NCI-H1048 (cell line): ENCODE results near the gene TRMO.

Source experiments
- DNase-seq: peaks from one replicate; lab custom pipeline; 2025; lab: John Stamatoyannopoulos, UW

Gene TRMO

DNA sequence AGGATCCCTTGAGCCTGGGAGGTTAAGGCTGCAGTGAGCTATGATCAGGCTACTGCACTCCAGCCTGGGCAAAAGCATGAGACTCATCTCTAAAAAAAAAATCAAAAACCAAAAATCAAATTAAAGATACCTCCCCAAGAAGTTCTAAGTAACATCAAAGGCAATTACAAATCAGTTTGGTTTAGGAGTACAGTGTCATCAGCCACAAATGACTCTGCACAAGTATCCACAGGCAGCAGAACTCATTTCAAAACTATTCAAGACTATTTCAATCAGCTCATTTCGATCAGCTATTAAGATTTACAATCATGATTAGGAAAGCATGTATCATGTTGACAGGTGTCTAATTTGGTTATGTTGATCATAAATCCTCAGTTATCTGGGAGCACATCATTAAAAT lies 19.1 kb downstream of the TRMO start:
- no peak for DNase-seq

DNA sequence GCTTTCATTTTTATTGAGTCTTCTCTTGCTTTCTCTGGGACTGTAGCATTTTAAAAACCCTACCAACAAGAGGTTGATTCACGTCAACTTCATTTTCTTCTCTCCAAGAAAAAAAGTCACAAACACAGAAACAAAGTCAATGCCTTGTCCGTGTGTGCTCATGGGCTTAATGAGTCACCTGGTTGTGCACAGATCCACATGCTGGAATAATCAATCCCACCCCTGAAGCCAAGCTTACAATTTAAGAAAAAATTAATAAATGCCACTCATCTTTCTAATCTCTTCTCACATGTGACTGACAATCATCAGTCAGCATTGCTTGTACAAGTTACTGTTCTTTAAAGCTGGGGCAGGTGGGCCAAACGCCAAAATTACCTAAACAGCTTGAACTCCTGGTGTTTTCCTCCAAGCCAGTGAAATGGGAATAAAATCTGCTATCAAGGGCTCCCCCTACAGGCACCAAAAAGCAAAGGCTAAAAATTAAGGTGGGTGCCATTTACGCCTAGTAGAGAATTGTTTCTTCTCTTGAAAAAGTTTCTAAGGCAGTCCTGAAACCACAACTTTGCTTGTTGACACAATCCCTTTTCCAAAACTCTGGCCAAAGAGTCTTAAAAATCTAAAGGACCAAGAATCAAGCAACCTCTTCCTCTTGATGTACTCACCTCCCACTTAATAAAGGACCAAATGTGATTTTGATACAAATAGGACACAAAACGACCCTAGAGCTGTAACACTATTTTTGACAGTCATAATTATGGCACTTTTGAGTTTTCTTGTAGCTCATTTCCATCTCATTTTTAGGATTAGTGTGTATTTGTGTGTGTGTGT lies 21.3 kb downstream of the TRMO start:
- no peak for DNase-seq

DNA sequence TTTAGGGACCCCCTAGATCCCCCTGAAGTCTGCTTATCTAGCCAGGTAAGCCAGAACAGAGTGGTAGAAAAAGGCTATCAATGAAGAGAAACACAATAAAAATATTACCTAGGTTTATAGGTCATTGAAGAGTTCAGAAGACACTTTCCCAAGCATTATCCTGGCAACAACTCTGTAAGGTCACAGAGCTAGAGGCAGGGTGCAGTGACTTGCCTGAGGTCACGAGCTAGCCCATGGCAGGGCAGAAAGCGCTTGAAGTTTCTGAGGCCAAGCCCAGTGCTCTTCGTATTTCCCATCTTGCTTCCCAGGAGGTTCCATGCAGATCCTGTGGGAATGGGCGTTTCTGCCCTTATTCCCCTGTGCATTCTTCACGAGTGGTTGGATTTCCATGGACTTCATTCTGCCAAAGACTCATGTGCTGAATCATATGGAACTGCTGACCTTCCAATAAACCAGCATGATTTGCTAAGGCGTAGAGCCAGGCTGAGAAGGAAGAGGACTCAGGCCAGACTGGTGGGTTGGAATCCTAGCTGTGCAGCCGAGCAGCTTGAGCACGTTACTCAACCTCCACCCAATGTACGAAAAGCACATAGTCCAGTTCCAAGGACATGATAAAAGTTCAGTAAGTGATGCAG lies 22.1 kb downstream of the TRMO start:
- DNase-seq: no peak

DNA sequence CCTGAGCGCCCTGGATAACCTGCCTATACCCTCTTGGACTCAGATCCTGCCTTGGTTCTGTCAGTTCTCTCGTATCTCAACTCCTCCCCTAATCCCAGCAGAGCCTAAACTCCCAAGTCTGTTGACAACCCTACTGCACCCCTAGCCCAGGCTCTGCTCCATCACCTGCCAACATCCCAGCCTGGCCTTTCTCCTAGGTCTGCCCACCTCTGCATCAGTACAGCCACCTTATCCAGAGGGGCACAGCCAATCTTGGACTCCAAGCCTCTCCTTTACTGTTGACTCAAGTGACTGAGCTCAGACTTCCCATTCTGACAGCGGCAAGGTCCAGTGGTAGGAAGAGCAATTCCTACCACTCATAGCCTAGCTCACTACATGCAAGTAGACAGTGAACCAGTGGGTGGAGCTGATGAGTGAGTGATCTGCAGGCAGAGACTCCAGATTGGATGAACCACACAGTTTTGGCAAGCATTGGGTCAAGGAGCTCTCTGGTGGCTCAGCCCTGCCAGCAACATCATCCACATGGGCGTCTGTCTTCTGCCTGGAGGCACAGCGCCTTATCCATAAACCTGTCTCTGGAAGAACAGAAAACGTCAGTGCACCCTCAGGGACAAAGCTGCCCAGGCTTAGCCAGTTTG lies 26.5 kb downstream of the TRMO start:
- no peak for DNase-seq

DNA sequence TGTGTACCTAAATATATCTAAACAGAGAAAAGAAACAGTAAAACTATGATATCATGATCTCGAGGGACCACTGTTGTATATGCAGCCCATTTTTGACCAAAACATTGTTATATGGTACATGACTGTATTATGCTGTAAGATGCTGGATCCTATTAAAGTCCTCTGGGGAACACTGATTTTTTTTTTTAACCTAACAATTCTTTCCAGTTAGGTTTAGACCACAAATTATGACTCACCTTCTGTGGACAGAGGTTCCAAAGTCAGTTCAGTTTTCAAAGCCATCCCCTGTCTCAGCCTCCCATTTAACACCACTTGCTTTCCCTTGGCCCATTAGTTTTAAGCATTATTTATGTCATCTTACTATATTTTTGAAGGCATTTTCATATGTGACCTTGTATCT lies 27.1 kb downstream of the TRMO start:
- no peak for DNase-seq

DNA sequence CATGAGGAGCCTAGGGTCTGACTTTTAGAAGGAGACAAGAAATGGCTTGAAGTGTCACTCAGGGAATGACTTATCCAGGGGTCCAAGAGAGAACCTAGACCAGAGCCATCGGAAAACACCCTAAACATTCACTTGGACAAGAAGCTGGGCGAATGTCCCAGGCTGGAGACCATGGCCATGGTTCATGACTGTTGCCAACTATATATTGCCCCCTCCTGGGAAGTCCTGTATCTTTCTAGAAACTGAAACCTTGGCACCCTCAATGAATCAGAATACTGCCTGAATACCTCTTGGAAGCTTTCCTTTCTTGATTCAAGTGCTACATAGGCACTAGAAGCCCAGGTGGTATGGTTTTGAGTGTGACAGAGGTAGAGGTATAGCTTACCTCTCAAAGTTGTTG lies 29.9 kb downstream of the TRMO start:
- no peak for DNase-seq

DNA sequence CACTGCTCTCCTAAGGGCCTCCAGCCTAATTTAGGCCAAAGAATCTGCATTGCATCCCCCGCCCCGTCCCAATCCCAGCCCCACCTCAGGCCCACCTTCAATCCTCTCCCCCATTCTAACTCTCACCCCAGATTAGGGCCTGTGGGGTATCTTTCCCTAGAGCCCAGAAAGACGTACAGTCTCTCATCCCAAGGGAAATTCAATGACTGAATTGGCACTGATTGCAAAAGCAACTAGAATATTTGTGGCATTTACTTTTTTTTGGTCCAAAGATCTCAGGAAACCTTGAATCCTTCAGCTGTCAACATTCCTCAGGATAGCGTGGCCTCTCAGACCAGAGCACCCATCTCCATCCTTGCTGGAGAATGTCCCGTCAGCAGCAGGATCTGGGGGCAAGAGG lies 30.6 kb downstream of the TRMO start:
- DNase-seq: no peak

DNA sequence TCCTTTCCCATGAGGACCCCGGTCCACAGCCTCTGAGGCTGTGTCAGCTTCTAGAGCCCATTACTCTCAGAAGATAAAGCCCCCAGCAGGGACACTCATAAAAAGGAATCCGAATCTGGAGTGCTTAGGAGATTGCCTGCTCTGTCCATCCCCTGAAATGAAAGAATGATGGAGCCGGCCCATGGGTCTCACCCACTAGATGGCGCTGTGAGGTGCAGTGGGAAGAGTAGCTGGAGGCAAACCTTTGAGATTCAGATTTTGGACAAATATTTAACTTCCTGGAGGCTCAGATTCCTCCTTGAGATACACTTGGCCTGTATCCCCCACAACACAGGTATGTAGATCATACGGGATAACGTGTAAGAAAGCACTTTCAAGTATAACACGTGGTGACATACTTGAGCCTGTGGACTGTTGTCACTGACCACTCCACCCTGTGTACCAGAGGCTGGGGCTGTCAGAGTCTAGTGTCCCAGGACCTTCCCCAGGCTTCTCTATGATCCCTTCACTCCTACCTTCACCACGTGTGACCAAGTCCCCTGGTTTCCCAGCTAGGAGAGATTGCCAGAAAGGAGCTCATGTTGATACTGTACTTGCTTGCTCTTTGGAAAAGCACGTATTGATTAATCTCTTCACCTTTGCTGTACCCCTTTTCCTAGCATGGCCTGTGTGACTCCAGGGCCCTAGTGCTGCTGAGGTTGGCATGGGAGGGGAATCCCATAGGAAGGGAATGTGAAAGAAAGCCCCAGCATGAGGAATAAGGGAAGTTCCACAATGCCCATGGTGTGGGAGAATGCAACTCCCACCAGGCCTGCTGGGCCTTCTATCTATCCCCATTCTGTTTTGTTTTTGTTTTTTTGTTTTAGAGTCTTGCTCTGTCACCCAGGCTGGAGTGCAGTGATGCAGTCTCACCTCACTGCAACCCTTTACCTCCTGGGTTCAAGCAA lies 32.1 kb downstream of the TRMO start:
- no peak for DNase-seq

DNA sequence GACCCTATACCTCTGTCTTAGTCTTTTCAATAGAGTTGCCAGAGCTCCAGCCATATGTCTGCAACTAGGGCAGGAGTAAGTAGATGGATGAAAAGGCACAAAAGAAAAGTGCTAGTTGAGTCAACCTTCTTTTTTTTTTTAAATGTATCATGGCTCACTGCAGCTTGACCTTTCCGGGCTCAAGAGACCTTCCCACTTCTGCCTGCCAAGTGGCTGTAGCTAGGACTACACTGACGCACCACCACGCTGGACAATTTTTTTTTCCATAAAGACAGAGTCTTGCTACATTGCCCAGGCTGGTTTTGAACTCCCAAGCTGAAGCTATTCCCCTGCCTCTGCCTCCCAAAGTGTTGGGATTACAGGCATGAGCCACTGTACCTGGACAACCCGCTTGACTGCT lies 42.0 kb downstream of the TRMO start:
- no peak for DNase-seq

DNA sequence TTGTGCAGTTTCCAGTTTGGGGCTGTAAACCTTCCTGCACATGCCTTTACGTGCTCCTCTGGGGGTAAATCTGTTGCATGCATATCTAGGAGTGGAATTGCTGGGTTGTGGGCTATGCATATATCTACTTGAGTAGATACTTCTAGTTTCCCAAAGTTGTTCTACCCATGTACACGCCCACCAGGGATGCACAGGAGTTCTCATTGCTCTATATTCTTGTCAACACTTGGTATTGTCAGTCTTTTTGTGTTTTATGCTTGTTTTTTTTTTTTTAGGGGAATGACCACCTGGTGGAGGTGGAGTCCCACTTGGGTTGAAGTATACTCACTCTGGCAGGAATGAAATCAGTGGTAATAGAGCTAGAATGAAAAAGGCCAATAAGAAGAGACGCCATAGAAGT lies 46.2 kb downstream of the TRMO start:
- DNase-seq: no peak

DNA sequence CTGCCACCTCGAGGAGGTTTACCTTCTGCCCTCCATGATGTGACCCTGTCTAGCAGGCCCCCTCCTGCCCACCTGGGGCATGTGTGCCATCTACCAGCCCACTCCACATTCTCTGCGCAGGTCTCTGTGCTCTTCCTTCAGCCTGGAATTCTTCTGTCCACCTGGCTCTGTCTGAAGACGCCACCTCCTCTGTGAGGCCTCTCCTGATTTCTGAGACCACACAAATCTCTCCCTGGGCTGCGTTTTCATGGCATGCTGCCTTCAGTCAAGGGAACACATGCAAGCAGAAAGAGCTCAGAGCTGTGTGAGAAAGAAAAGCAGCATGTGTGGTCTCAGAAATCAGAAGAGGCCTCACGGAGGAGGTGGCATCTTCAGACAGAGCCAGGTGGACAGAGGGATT lies 47.2 kb downstream of the TRMO start:
- no peak for DNase-seq

DNA sequence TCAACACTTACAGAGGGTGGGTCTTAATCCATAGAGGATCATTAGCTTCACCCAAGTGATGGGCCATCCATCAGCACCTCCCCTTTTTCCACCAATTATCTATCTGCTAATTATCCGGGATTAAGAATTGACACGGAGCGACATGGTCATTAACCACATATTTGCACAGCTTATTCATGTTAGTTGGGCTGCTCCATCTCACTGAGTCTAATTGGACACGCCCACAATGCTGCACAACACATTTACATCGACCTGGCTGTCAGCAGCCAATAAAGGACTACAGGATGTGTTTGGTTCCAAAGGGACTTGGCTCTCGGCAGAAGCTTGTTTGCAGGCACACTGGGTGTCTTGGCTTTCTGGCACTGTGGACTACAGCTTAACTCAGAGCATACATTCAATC lies 47.7 kb downstream of the TRMO start:
- no peak for DNase-seq

DNA sequence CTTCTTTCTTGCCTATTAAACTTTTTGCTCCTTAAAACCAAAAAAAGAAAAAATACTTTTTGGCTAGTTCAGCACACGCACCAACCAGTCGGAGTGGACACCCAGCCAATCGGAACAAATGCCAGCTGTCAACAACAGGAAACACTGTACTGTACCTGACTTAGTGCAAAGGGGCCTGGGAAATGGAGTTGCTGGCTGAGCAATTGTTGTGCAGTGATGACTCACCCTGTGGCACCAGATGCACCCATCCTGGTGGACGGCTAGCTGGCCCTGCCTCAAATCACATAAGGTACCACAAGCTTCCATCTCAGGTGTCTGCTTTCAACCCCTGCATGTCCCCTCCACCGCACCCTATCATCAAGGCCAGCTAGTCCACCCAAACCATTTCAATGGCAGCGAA lies 48.4 kb downstream of the TRMO start:
- no peak for DNase-seq

DNA sequence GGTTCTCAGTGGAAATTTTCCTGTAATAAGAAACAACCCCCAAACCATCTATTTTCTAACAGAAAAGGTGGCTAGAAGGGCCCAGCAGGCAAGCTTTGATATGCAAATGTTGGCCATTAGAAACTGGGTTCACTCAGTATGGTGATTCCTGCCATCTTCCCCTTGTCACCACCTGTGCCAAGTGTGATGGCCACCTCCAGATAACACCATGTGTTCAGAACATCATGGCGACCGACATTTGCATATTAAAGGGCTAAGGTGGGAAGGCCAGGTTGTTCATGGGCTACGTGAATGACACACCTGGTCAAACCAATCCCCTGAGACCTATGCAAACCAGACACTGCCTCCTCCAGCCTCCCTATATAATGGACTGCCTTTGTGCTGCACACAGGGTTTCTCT lies 48.9 kb downstream of the TRMO start:
- DNase-seq: no peak

DNA sequence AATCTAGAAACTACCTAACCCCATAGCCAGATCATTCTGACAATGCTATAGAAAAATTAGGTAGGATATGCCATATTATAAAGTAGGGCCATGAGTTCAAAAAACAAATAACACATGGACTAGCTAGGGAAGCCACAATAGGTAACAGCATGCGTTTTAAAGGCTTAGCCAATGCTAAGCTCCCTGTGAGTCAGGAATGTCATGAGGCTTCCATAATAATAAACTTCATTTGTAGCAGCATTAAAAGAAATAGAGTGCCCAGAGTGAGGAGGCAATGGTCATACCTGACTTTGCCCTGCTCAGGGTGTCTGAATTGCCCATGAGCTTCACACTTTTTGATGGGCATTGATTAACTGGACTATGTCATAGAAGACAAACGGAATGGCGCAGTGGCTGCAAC lies 53.4 kb downstream of the TRMO start:
- no peak for DNase-seq

DNA sequence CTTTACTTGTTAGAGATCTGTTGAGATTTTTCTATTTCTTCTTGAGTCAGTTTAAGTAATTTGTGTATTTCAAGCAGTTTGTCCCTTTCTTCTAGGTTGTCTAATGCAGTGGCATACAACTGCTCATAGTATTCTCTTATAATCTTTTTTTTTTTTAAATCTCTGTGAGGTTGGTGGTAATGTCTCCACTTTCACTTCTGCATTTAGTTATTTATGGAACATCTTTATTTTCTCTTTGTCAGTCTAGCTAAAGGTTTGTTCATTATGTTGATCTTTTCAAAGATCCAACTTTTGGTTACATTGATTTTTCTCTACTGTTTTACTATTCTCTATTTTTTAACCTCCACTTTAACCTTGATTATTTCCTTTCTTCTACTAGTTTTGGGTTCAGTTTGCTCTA lies 55.5 kb downstream of the TRMO start:
- DNase-seq: no peak

DNA sequence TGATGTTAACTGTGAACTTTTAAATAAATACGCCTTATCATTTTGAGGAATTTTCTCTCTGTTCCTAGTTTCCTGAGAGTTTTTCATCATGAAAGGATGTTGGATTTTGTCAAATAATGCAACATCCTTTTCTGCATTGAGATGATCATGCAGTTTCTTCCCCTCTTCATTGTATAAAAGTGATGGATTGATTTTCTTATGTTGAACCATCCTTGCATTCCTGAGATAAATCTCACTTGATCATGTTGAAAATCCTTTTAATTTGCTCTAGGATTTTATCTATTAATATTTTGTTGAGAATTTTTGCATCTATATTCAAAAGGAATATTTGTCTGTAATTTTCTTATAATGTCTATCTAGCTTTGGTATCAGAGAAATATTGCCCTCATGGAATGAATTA lies 56.0 kb downstream of the TRMO start:
- no peak for DNase-seq

DNA sequence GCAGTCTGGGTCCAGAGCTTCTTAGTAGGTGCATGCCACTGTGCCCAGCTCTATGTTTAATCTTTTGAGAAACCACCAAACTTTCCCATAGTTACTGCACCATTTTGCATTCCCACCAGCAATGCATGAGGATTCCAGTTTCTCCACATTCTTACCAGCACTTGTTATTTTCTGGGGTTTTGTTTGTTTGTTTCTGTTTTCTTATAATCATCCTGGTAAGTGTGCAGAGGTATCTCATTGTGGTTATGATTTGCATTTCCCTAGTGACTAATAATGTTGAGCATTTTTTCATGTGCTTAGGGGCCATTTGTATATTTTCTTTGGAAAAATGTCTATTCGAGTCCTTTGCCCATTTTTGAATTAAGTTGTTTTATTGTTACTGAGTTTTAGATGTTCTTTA lies 57.9 kb downstream of the TRMO start:
- no peak for DNase-seq

DNA sequence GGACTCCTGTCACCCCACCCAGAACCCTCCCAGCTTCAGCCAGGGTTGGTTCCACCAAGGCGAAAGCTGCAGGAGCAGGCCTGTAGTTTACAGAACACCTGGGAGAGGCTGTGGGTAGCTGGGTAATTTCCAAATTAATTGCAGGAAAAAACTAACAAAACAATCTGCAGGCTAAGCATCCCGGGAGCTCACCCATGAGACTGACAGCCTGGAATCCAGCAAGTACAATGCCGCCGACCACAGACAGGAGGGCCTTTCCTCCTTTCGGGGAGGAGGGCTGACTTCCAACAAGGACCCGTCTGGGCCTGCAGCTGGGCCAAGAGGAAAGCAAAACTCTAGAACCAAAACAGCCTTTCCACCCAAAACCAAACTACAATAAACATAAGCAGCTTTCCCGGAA lies 59.0 kb downstream of the TRMO start:
- DNase-seq: no peak

DNA sequence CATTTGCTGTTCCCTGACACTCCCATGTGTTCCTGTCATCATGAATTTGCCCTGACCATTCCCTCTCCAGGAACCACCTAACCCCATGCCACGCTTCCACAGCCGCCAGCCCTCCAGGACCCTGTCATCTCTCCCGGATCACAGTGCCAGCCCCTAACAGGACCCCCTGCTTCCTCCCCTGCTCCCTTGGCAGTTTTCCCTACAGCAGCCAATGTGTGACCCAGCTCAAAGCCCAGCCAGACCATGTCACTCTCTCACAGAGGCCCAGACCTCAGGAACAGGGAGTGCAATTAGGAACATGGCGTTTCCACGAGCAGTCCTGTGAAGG lies 61.2 kb downstream of the TRMO start:
- no peak for DNase-seq

DNA sequence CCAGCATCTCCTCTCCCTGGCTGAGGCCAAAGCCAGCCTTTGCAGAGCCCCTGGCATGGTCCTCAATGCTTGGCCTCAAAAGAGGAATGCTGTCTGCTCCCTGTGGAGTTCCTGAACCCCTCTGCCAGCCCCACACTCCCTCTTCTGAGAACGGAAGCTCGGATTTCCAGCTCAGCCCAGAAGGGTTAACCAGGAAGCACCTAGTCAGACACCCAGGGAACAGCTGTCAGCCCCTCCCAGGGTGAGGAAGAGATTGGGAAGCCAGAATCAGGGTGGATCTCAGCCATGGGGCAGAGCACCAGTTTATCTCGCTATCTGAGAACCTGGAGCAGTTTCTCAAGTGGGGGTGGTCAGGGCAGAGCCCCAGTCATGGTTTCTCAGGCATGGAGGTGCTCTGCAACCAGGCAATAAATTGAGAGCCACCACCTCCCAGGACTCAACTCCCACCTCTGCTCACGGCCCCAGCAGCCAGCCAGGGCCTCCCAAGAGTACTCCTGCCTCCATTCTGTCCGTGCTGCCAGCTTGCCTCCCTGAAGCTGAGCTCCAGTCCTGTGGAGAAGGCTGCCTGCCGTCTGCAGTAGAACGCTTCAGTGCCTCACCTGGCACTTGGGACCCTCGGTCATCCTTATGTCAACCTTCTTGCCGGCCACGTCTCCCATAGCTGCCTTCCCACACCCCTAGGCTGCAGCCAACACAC lies 61.7 kb downstream of the TRMO start:
- no peak for DNase-seq

DNA sequence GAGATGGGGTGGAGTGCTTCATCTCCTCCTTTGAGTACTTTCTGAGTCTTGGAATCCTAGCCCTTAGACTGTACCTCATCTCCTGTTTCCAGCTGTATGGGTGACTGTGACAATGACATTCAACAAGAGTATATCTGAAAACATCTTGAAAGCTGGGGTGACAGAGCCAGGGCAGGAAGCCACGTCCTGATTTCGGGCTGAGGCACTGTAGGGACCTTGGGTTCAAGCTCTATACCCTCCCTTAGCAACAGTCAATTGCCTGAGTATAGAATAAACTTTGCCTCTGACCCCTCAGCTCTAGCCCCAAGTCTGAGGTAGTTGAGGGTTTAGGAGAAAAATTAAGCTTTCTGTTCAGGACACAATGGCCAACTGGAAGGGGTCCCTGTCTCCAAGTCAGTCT lies 63.0 kb downstream of the TRMO start:
- no peak for DNase-seq
